ENCODE data around the gene SIGLEC15.
A peak's percentile ranks its signal among the peaks of the same experiment; 100 is the strongest.

Gene SIGLEC15

DNA sequence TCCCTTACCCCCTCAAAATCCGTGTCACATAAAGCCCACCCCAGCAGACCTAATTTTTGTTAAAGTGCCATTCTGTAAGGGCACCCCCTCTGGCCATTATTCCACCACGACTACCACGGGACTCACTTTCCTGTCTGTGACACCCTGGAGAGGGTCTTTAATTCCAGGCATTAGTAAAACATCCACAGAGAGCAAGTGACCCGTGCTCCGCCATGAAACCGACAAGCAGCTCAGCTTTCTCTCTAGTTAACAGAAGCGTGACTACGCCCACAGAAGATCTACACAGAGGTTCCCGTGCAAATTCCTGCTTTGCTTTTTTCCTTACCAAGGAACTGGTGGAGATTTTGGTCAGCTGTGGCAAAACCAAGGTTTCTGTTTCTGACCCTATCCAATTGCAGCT, 4.4 kb downstream of the SIGLEC15 start:
- no peak for ATAC-seq (ENCODE audit: low read depth)
- H3K4me3 Mint-ChIP-seq: no peak overlapping the region
- H3K4me1 Mint-ChIP-seq: peaks cover 16% of the 10 kb centered on the region
- H3K36me3 Mint-ChIP-seq: no peaks in the 10 kb centered on the region
- H3K27me3 Mint-ChIP-seq: peaks cover 13% of the 10 kb centered on the region
- no peak for DNase-seq (ENCODE audit: low spot score in 2 of 2)
- H3K27ac Mint-ChIP-seq: no peak overlapping the region
- no peaks in the 10 kb centered on the region for H3K9me3 Mint-ChIP-seq

- no peak for DNase-seq (ENCODE audit: low spot score in 2 of 2)
- H3K27me3 Mint-ChIP-seq: peaks cover 20% of the 10 kb centered on the region
- ATAC-seq (ENCODE audit: low read depth): no peak
- H3K36me3 Mint-ChIP-seq: no peaks in the 10 kb centered on the region
- H3K27ac Mint-ChIP-seq: no peak overlapping the region
- H3K9me3 Mint-ChIP-seq: no peaks in the 10 kb centered on the region
- H3K4me3 Mint-ChIP-seq: no peak overlapping the region
- peaks cover 9% of the 10 kb centered on the region for H3K4me1 Mint-ChIP-seq
Observed at GRCh38 chr18:45830917-45831316, 5.4 kb downstream of the SIGLEC15 start.

- no peak overlapping the region for H3K27ac Mint-ChIP-seq
- peaks cover 7% of the 10 kb centered on the region for H3K4me1 Mint-ChIP-seq
- H3K27me3 Mint-ChIP-seq: peaks cover 27% of the 10 kb centered on the region
- DNase-seq (ENCODE audit: low spot score in 2 of 2) (no peak), ATAC-seq (ENCODE audit: low read depth) (no peak)
- no peaks in the 10 kb centered on the region for H3K36me3 Mint-ChIP-seq
- H3K4me3 Mint-ChIP-seq: no peak overlapping the region
- no peaks in the 10 kb centered on the region for H3K9me3 Mint-ChIP-seq
Observed at GRCh38 chr18:45833846-45834245, 8.4 kb downstream of the SIGLEC15 start.

GRCh38 chr18:45834306-45834705, 8.8 kb downstream of the SIGLEC15 start:
- H3K27me3 Mint-ChIP-seq: peaks cover 30% of the 10 kb centered on the region
- DNase-seq (ENCODE audit: low spot score in 2 of 2) (no peak), ATAC-seq (ENCODE audit: low read depth) (no peak)
- no peak overlapping the region for H3K27ac Mint-ChIP-seq
- H3K4me1 Mint-ChIP-seq: peaks cover 7% of the 10 kb centered on the region
- H3K4me3 Mint-ChIP-seq: no peak overlapping the region
- H3K36me3 Mint-ChIP-seq: no peaks in the 10 kb centered on the region
- H3K9me3 Mint-ChIP-seq: no peaks in the 10 kb centered on the region

DNA sequence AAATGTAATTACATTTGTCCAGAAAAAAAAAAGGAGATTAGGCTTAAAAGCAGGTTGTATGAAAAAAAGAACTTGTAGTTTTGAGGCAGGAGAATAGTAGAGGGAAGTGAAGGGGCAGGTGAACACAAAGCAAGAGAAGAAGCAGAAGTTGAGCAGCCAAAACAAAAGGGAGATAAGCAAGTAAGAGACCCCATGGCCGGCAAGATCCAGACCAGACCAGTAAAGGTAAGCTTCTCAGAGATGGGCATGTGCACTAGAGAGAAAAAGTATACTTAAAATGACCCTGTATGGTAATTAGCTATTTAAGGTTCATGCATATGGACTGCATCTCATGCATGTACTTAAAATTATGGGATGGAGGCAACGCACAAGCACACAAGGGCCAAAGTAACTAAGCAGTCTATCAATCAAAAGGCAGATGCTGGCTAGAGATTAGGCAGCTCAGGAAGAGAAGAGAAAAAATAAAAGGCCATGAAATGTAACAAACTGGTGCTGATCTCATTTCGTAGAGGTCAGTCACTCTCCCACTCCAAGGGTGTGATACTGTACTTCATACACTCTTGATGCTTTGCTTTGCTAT, 9.7 kb downstream of the SIGLEC15 start:
- Mint-ChIP-seq H3K36me3 (no peaks in the 10 kb centered on the region), H3K4me3 (no peak overlapping the region), H3K4me1 (peaks cover 5% of the 10 kb centered on the region), H3K9me3 (no peaks in the 10 kb centered on the region), H3K27ac (no peak overlapping the region), H3K27me3 (peaks cover 32% of the 10 kb centered on the region)
- ATAC-seq (ENCODE audit: low read depth): no peak
- DNase-seq (ENCODE audit: low spot score in 2 of 2): no peak

DNA sequence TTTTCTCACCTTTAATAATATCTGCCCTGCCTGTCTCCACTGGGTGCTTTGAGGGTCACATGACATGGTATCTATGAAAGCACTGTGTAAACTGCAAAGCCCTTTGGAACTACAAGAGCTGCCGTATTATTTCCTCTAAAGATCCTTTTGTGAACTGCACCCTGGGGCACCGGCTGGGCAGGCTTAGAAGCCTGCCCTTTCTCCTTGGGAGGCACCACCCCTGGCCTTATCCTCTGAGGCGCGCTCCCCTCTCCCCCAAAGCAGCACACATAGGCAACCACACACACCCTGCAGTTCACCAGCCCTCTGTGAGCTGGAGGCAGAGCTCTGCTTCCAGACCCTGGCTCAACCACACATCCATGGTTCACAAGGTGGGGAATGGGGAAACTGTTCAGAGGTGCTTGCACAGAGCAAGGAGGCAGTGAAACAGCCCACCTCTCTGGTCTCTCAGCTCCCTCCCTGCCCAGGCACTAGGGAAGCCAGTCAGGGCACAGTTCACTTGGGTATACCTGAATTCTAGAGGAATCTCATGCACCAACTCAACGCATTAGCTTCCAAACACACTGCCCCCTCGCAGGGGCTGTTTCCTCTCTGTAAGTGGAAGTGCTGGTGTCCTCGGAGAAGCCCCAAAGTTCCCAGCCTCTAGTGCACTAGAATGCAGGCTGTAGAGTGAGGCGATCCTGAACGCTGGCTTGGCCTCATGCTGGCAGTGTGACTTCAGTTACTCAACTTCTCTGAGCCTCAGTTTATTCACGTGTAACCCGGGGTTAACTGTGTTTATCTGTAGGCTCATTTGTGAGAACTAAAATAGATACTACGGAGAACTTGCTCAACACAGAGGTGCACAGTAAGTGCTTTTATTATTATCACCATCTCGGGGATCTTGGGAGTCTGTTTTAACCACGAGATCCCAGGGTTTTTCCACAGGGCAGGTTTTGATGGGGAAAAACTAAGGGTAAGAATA, 11.0 kb downstream of the SIGLEC15 start:
- Mint-ChIP-seq H3K36me3 (peaks cover 2% of the 10 kb centered on the region), H3K4me3 (peak overlapping the region; percentile 43), H3K4me1 (peaks cover 8% of the 10 kb centered on the region), H3K9me3 (no peaks in the 10 kb centered on the region), H3K27ac (no peak overlapping the region), H3K27me3 (peaks cover 31% of the 10 kb centered on the region)
- no peak for ATAC-seq (ENCODE audit: low read depth)
- DNase-seq (ENCODE audit: low spot score in 2 of 2): no peak

DNA sequence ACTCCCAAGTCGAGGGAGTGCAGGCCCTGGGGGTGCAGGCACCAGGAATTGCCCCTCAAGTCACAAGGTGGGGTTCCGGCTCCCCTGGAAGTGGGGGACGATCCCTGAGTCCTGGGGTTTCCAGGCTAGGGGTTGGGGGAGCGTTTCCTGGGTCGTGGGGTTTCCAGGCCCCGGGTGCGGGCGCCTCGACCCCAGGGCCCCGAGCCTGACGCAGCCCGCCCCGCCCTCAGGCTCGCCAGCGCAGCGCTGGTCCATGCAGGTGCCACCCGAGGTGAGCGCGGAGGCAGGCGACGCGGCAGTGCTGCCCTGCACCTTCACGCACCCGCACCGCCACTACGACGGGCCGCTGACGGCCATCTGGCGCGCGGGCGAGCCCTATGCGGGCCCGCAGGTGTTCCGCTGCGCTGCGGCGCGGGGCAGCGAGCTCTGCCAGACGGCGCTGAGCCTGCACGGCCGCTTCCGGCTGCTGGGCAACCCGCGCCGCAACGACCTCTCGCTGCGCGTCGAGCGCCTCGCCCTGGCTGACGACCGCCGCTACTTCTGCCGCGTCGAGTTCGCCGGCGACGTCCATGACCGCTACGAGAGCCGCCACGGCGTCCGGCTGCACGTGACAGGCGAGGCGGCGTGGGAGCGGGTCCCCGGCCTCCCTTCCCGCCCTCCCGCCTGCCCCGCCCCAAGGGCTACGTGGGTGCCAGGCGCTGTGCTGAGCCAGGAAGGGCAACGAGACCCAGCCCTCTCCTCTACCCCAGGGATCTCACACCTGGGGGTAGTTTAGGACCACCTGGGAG, 12.0 kb downstream of the SIGLEC15 start:
- peaks cover 2% of the 10 kb centered on the region for H3K36me3 Mint-ChIP-seq
- peak overlapping the region; percentile 30 for H3K4me3 Mint-ChIP-seq
- peaks cover 29% of the 10 kb centered on the region for H3K27me3 Mint-ChIP-seq
- no peak overlapping the region for H3K27ac Mint-ChIP-seq
- DNase-seq (ENCODE audit: low spot score in 2 of 2) (peak in 1 of 2 donors; percentile 18), ATAC-seq (ENCODE audit: low read depth) (peak; percentile 73)
- peaks cover 8% of the 10 kb centered on the region for H3K4me1 Mint-ChIP-seq
- H3K9me3 Mint-ChIP-seq: no peaks in the 10 kb centered on the region

- Mint-ChIP-seq H3K27ac (no peak overlapping the region), H3K9me3 (no peaks in the 10 kb centered on the region), H3K36me3 (peaks cover 2% of the 10 kb centered on the region), H3K4me1 (peaks cover 8% of the 10 kb centered on the region), H3K27me3 (peaks cover 27% of the 10 kb centered on the region), H3K4me3 (peak overlapping the region; percentile 38)
- ATAC-seq (ENCODE audit: low read depth) (no peak), DNase-seq (ENCODE audit: low spot score in 2 of 2) (no peak)
Observed at GRCh38 chr18:45838302-45839070, 13.0 kb downstream of the SIGLEC15 start.

GRCh38 chr18:45839414-45840395, 14.2 kb downstream of the SIGLEC15 start:
- H3K9me3 Mint-ChIP-seq: no peaks in the 10 kb centered on the region
- H3K27ac Mint-ChIP-seq: no peak overlapping the region
- DNase-seq (ENCODE audit: low spot score in 2 of 2): no peak
- H3K36me3 Mint-ChIP-seq: peaks cover 2% of the 10 kb centered on the region
- peak; percentile 57 for ATAC-seq (ENCODE audit: low read depth)
- no peak overlapping the region for H3K4me3 Mint-ChIP-seq
- peaks cover 24% of the 10 kb centered on the region for H3K27me3 Mint-ChIP-seq
- peaks cover 8% of the 10 kb centered on the region for H3K4me1 Mint-ChIP-seq

- Mint-ChIP-seq H3K9me3 (no peaks in the 10 kb centered on the region), H3K27ac (no peak overlapping the region), H3K27me3 (peaks cover 17% of the 10 kb centered on the region), H3K4me1 (peaks cover 8% of the 10 kb centered on the region), H3K4me3 (no peak overlapping the region), H3K36me3 (peaks cover 2% of the 10 kb centered on the region)
- ATAC-seq (ENCODE audit: low read depth) (no peak), DNase-seq (ENCODE audit: low spot score in 2 of 2) (no peak)
Observed at GRCh38 chr18:45841060-45841764, 15.7 kb downstream of the SIGLEC15 start.

GRCh38 chr18:45841765-45842442, 16.4 kb downstream of the SIGLEC15 start:
- Mint-ChIP-seq H3K4me3 (no peak overlapping the region), H3K27me3 (peaks cover 16% of the 10 kb centered on the region), H3K9me3 (no peaks in the 10 kb centered on the region), H3K4me1 (peaks cover 8% of the 10 kb centered on the region), H3K36me3 (peaks cover 2% of the 10 kb centered on the region), H3K27ac (no peak overlapping the region)
- DNase-seq (ENCODE audit: low spot score in 2 of 2) (no peak), ATAC-seq (ENCODE audit: low read depth) (no peak)

DNA sequence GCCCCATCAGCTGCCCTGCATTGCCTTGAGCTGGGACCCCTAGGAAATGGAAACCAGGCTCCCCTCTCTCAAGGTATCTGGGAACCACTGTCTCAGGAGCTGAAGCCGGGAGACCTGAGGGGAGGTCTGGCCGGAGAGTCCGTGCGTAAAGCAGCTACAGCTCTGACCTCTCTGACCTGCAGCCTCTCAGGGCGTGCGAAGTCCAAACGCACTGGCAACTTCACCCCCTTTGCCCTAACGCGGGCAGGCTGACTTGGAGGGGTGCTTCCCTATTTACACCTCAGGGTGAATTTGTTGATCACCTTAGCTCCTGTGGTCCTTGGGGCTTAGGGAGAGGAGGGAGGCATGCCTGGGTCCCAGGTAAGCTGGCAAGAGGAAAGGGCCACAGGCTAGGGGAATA, 17.5 kb downstream of the SIGLEC15 start:
- H3K27ac Mint-ChIP-seq: no peak overlapping the region
- ATAC-seq (ENCODE audit: low read depth) (no peak), DNase-seq (ENCODE audit: low spot score in 2 of 2) (no peak)
- peaks cover 14% of the 10 kb centered on the region for H3K27me3 Mint-ChIP-seq
- H3K9me3 Mint-ChIP-seq: no peaks in the 10 kb centered on the region
- H3K4me1 Mint-ChIP-seq: peaks cover 5% of the 10 kb centered on the region
- no peak overlapping the region for H3K4me3 Mint-ChIP-seq
- H3K36me3 Mint-ChIP-seq: peaks cover 2% of the 10 kb centered on the region
